Nephron (organoid): ENCODE measurements around the gene SRMS.

Experiments used
- H3K27ac Mint-ChIP-seq, 3 experiments: 2 replicates each; pipeline ENCODE4 v1.8.0; 2020; ENCODE audit warnings: mixed read lengths in 3 of 3, mild to moderate bottlenecking in 2 of 3, moderate library complexity in 1 of 3
- H3K27me3 Mint-ChIP-seq: 2 replicates; pipeline ENCODE4 v1.8.0; 2021; ENCODE audit warnings: low read depth, mild to moderate bottlenecking, moderate library complexity, mixed read lengths
- H3K36me3 Mint-ChIP-seq: 2 replicates; pipeline ENCODE4 v1.8.0; 2020; ENCODE audit warnings: low read depth, mixed read lengths
- H3K4me1 Mint-ChIP-seq: 2 replicates; pipeline ENCODE4 v1.8.0; 2020; ENCODE audit warnings: mixed read lengths
- H3K4me3 Mint-ChIP-seq, 3 experiments: 2 replicates each; pipeline ENCODE4 v1.8.0; 2020; ENCODE audit warnings: mild to moderate bottlenecking in 3 of 3, mixed read lengths in 3 of 3, moderate library complexity in 2 of 3
- H3K9me3 Mint-ChIP-seq: 2 replicates; pipeline ENCODE4 v1.8.0; 2020; ENCODE audit warnings: mixed read lengths
- CTCF ChIP-seq, 3 experiments: fragments of 200-600 bp; sonication (generic); IDR thresholded peaks; one replicate each; pipeline ENCODE4 v1.5.0; 2021; ENCODE audit warnings: antibody characterized with exemption in 3 of 3; ENCODE audit not compliant: unreplicated experiment in 3 of 3

SRMS gene

GRCh38 chr20:63529861-63530787 is 17.4 kb downstream of the SRMS start:
- no peak overlapping the region for H3K27ac Mint-ChIP-seq
- H3K4me1 Mint-ChIP-seq, result no peaks in the 10 kb centered on the region
- TF ChIP-seq CTCF (IDR thresholded peaks at IDR 0.05; ENCODE audit: unreplicated experiment in 3 of 3), result no peak
- H3K27me3 Mint-ChIP-seq, result peaks cover 4% of the 10 kb centered on the region
- H3K4me3 Mint-ChIP-seq, result no peak overlapping the region
- H3K36me3 Mint-ChIP-seq, result no peaks in the 10 kb centered on the region
- H3K9me3 Mint-ChIP-seq, result no peaks in the 10 kb centered on the region

- peaks cover 7% of the 10 kb centered on the region for H3K4me1 Mint-ChIP-seq
- H3K4me3 Mint-ChIP-seq, result no peak overlapping the region
- peaks cover 4% of the 10 kb centered on the region for H3K27me3 Mint-ChIP-seq
- no peak overlapping the region for H3K27ac Mint-ChIP-seq
- no peaks in the 10 kb centered on the region for H3K36me3 Mint-ChIP-seq
- TF ChIP-seq CTCF (IDR thresholded peaks at IDR 0.05; ENCODE audit: unreplicated experiment in 3 of 3), result no peak
- no peaks in the 10 kb centered on the region for H3K9me3 Mint-ChIP-seq
These were observed 18.2 kb downstream of the SRMS start for GRCh38 chr20:63529180-63529860.

- peaks cover 4% of the 10 kb centered on the region for H3K27me3 Mint-ChIP-seq
- H3K9me3 Mint-ChIP-seq, result no peaks in the 10 kb centered on the region
- peak overlapping the region in 1 of 3 experiments; percentile 19 for H3K4me3 Mint-ChIP-seq
- H3K27ac Mint-ChIP-seq, result no peak overlapping the region
- peaks cover 7% of the 10 kb centered on the region for H3K4me1 Mint-ChIP-seq
- peaks cover 13% of the 10 kb centered on the region for H3K36me3 Mint-ChIP-seq
- no peak for TF ChIP-seq CTCF (IDR thresholded peaks at IDR 0.05; ENCODE audit: unreplicated experiment in 3 of 3)
These were observed 20.4 kb downstream of the SRMS start for GRCh38 chr20:63527184-63527583.

GRCh38 chr20:63525971-63526370 is 21.6 kb downstream of the SRMS start:
- Mint-ChIP-seq H3K4me3 (no peak overlapping the region), H3K4me1 (peaks cover 7% of the 10 kb centered on the region), H3K36me3 (peaks cover 13% of the 10 kb centered on the region), H3K27me3 (peaks cover 3% of the 10 kb centered on the region), H3K27ac (no peak overlapping the region), H3K9me3 (no peaks in the 10 kb centered on the region)
- TF ChIP-seq CTCF (IDR thresholded peaks at IDR 0.05; ENCODE audit: unreplicated experiment in 3 of 3), result no peak

- Mint-ChIP-seq H3K27me3 (no peaks in the 10 kb centered on the region), H3K36me3 (peaks cover 13% of the 10 kb centered on the region), H3K9me3 (no peaks in the 10 kb centered on the region), H3K4me3 (peak overlapping the region; percentile 54 to 76 (median 56)), H3K27ac (peak overlapping the region in 1 of 3 experiments; percentile 69), H3K4me1 (peaks cover 7% of the 10 kb centered on the region)
- no peak for TF ChIP-seq CTCF (IDR thresholded peaks at IDR 0.05; ENCODE audit: unreplicated experiment in 3 of 3)
These were observed 22.4 kb downstream of the SRMS start for GRCh38 chr20:63525185-63525584.
